Measurements from ENCODE around the gene GLIPR1L1. TPM values are rescaled to one million over a fixed set of nuclear protein-coding genes. Genes with fewer than 3 reads are reported as not detected.

Gene GLIPR1L1
- total and polyA plus RNA-seq, 2 donors (not counting 1 experiment from before 2014, with no cell fraction given), result not detected

- Histone ChIP-seq H3K4me3 (replicated peaks in 1 of 4; ENCODE audit: control extremely low read depth in 1 of 4, insufficient read depth in 1 of 4, low read depth in 3 of 4, low read length in 4 of 4) (no peak overlapping the region), H3K4me2 (ENCODE audit: extremely low read depth, insufficient read depth, low read length) (no peak overlapping the region), H4K20me1 (ENCODE audit: control insufficient read depth, extremely low read depth, insufficient read depth, low read length) (no peaks in the 10 kb centered on the region), H3K36me3 (ENCODE audit: control insufficient read depth, insufficient read depth, low read length) (no peaks in the 10 kb centered on the region), H3K27me3 (ENCODE audit: control insufficient read depth, insufficient read depth, low read length) (no peaks in the 10 kb centered on the region), H3K4me1 (ENCODE audit: control insufficient read depth, extremely low read depth, insufficient read depth, low read length) (no peaks in the 10 kb centered on the region), H2AFZ (ENCODE audit: low read length) (no peak overlapping the region), H3K79me2 (ENCODE audit: control insufficient read depth, insufficient read depth, low read length) (no peaks in the 10 kb centered on the region), H3K27ac (ENCODE audit: insufficient read depth, low read length) (no peak overlapping the region), H3K9ac (ENCODE audit: insufficient read depth, low read length) (no peak overlapping the region), H3K9me3 (ENCODE audit: control insufficient read depth, insufficient read depth, low read depth, low read length) (no peaks in the 10 kb centered on the region)
- no peak for DNase-seq (ENCODE audit: low read depth in 2 of 2)
- TF ChIP-seq, protein P1, sequence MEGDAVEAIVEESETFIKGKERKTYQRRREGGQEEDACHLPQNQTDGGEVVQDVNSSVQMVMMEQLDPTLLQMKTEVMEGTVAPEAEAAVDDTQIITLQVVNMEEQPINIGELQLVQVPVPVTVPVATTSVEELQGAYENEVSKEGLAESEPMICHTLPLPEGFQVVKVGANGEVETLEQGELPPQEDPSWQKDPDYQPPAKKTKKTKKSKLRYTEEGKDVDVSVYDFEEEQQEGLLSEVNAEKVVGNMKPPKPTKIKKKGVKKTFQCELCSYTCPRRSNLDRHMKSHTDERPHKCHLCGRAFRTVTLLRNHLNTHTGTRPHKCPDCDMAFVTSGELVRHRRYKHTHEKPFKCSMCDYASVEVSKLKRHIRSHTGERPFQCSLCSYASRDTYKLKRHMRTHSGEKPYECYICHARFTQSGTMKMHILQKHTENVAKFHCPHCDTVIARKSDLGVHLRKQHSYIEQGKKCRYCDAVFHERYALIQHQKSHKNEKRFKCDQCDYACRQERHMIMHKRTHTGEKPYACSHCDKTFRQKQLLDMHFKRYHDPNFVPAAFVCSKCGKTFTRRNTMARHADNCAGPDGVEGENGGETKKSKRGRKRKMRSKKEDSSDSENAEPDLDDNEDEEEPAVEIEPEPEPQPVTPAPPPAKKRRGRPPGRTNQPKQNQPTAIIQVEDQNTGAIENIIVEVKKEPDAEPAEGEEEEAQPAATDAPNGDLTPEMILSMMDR (conservative IDR thresholded peaks at IDR 0.05 in 1 of 2, IDR thresholded peaks at IDR 0.05 in 1 of 2; ENCODE audit: low read depth in 1 of 2, low read length in 2 of 2), result no peak
- no peak for TF ChIP-seq EZH2 (IDR thresholded peaks at IDR 0.05; ENCODE audit: low read length, missing control alignments)
Observed at GRCh38 chr12:75409830-75410229, 75.4 kb downstream of the GLIPR1L1 start.

- no peaks in the 10 kb centered on the region for H3K9me3 ChIP-seq (ENCODE audit: control insufficient read depth, insufficient read depth, low read depth, low read length)
- no peak for TF ChIP-seq EZH2 (IDR thresholded peaks at IDR 0.05; ENCODE audit: low read length, missing control alignments)
- TF ChIP-seq, protein P1 (conservative IDR thresholded peaks at IDR 0.05 in 1 of 2, IDR thresholded peaks at IDR 0.05 in 1 of 2; ENCODE audit: low read depth in 1 of 2, low read length in 2 of 2), result no peak
- H3K36me3 ChIP-seq (ENCODE audit: control insufficient read depth, insufficient read depth, low read length), result no peaks in the 10 kb centered on the region
- no peak overlapping the region for H3K4me2 ChIP-seq (ENCODE audit: extremely low read depth, insufficient read depth, low read length)
- H4K20me1 ChIP-seq (ENCODE audit: control insufficient read depth, extremely low read depth, insufficient read depth, low read length), result no peaks in the 10 kb centered on the region
- H3K27me3 ChIP-seq (ENCODE audit: control insufficient read depth, insufficient read depth, low read length), result no peaks in the 10 kb centered on the region
- H3K27ac ChIP-seq (ENCODE audit: insufficient read depth, low read length), result no peak overlapping the region
- no peak overlapping the region for H3K9ac ChIP-seq (ENCODE audit: insufficient read depth, low read length)
- no peaks in the 10 kb centered on the region for H3K79me2 ChIP-seq (ENCODE audit: control insufficient read depth, insufficient read depth, low read length)
- no peak overlapping the region for H2AFZ ChIP-seq (ENCODE audit: low read length)
- peak in 1 of 2 donors; percentile 30 for DNase-seq (ENCODE audit: low read depth in 2 of 2)
- H3K4me1 ChIP-seq (ENCODE audit: control insufficient read depth, extremely low read depth, insufficient read depth, low read length), result no peaks in the 10 kb centered on the region
- H3K4me3 ChIP-seq (replicated peaks in 1 of 4; ENCODE audit: control extremely low read depth in 1 of 4, insufficient read depth in 1 of 4, low read depth in 3 of 4, low read length in 4 of 4), result no peak overlapping the region
Observed at GRCh38 chr12:75414671-75415070, 80.2 kb downstream of the GLIPR1L1 start.

- Histone ChIP-seq H3K4me3 (replicated peaks in 1 of 4; ENCODE audit: control extremely low read depth in 1 of 4, insufficient read depth in 1 of 4, low read depth in 3 of 4, low read length in 4 of 4) (no peak overlapping the region), H3K9me3 (ENCODE audit: control insufficient read depth, insufficient read depth, low read depth, low read length) (no peaks in the 10 kb centered on the region), H3K36me3 (ENCODE audit: control insufficient read depth, insufficient read depth, low read length) (no peaks in the 10 kb centered on the region), H3K4me2 (ENCODE audit: extremely low read depth, insufficient read depth, low read length) (no peak overlapping the region), H4K20me1 (ENCODE audit: control insufficient read depth, extremely low read depth, insufficient read depth, low read length) (no peaks in the 10 kb centered on the region), H3K27me3 (ENCODE audit: control insufficient read depth, insufficient read depth, low read length) (no peaks in the 10 kb centered on the region), H3K9ac (ENCODE audit: insufficient read depth, low read length) (no peak overlapping the region), H3K79me2 (ENCODE audit: control insufficient read depth, insufficient read depth, low read length) (no peaks in the 10 kb centered on the region), H2AFZ (ENCODE audit: low read length) (no peak overlapping the region), H3K27ac (ENCODE audit: insufficient read depth, low read length) (no peak overlapping the region), H3K4me1 (ENCODE audit: control insufficient read depth, extremely low read depth, insufficient read depth, low read length) (no peaks in the 10 kb centered on the region)
- TF ChIP-seq EZH2 (IDR thresholded peaks at IDR 0.05; ENCODE audit: low read length, missing control alignments), result no peak
- TF ChIP-seq, protein P1 (conservative IDR thresholded peaks at IDR 0.05 in 1 of 2, IDR thresholded peaks at IDR 0.05 in 1 of 2; ENCODE audit: low read depth in 1 of 2, low read length in 2 of 2), result no peak
- no peak for DNase-seq (ENCODE audit: low read depth in 2 of 2)
Observed at GRCh38 chr12:75419841-75420240, 85.4 kb downstream of the GLIPR1L1 start.

Other genes starting within 250 kb of the GLIPR1L1 start
- not detected in 2 replicates for gene KCNC2, start 124.8 kb upstream of the GLIPR1L1 start, total RNA-seq
- not detected in 2 replicates for gene KCNC2, start 124.8 kb upstream of the GLIPR1L1 start, polyA plus RNA-seq
- 9.2 and 21.1 TPM in 2 replicates for gene CAPS2, start 4.3 kb upstream of the GLIPR1L1 start, total RNA-seq
- gene CAPS2, start 4.3 kb upstream of the GLIPR1L1 start, polyA plus RNA-seq, result 2.4 and 3.5 TPM in 2 replicates
- gene GLIPR1L2, start 56.4 kb downstream of the GLIPR1L1 start, total RNA-seq, result 0.33 and 1.0 TPM in 2 replicates
- gene GLIPR1L2, start 56.4 kb downstream of the GLIPR1L1 start, polyA plus RNA-seq, result 0.33 and 0.46 TPM in 2 replicates
- gene GLIPR1, start 146.1 kb downstream of the GLIPR1L1 start, total RNA-seq, result 36.0 and 59.8 TPM in 2 replicates
- 186 and 245 TPM in 2 replicates for gene GLIPR1, start 146.1 kb downstream of the GLIPR1L1 start, polyA plus RNA-seq
- 36.5 and 46.9 TPM in 2 replicates for gene KRR1, start 176.9 kb downstream of the GLIPR1L1 start, total RNA-seq
- 49.7 and 63.6 TPM in 2 replicates for gene KRR1, start 176.9 kb downstream of the GLIPR1L1 start, polyA plus RNA-seq